Glutamatergic neuron (in vitro differentiated cells): ENCODE data around the gene MAP1LC3C. TPM values are rescaled to one million over a fixed set of nuclear protein-coding genes. Genes with fewer than 3 reads are reported as not detected.
A peak's percentile ranks its signal among the peaks of the same experiment; 100 is the strongest.

Source experiments
- DNase-seq: peaks from one replicate; pipeline ENCODE4 v3.0.0; 2022
- H3K27ac Mint-ChIP-seq: one replicate; pipeline ENCODE4 v1.8.0; 2020; ENCODE audit warnings: mild to moderate bottlenecking, mixed read lengths, inconsistent platforms; ENCODE audit not compliant: unreplicated experiment
- H3K27me3 Mint-ChIP-seq: one replicate; pipeline ENCODE4 v1.8.0; 2020; ENCODE audit warnings: mild to moderate bottlenecking, moderate library complexity, mixed read lengths, inconsistent platforms; ENCODE audit not compliant: unreplicated experiment
- H3K36me3 Mint-ChIP-seq: one replicate; pipeline ENCODE4 v1.8.0; 2020; ENCODE audit warnings: mild to moderate bottlenecking, mixed read lengths, inconsistent platforms; ENCODE audit not compliant: unreplicated experiment
- H3K4me1 Mint-ChIP-seq: one replicate; pipeline ENCODE4 v1.8.0; 2020; ENCODE audit warnings: mild to moderate bottlenecking, low read depth, mixed read lengths, inconsistent platforms; ENCODE audit not compliant: unreplicated experiment
- H3K4me3 Mint-ChIP-seq: one replicate; pipeline ENCODE4 v1.8.0; 2020; ENCODE audit warnings: mild to moderate bottlenecking, mixed read lengths, inconsistent platforms; ENCODE audit not compliant: unreplicated experiment
- H3K9me3 Mint-ChIP-seq: one replicate; pipeline ENCODE4 v1.8.0; 2020; ENCODE audit warnings: mild to moderate bottlenecking, moderate library complexity, mixed read lengths, inconsistent platforms; ENCODE audit not compliant: unreplicated experiment
- CTCF ChIP-seq: fragments of 200-600 bp; sonication (generic); IDR thresholded peaks from one replicate; pipeline ENCODE4 v1.5.0; 2021; ENCODE audit not compliant: partially characterized antibody, unreplicated experiment
- long read RNA-seq: library from polyadenylated mRNA; unstranded; transcript quantifications from one replicate; pipeline ENCODE4 v2.0.0, GENCODE V29; 2020; ENCODE audit not compliant: unreplicated experiment
- total RNA-seq: library from RNA; stranded (reverse); fragmentation: NEBNext Ultra II Directional; extraction: Animal tissue kit (Norgen Biotek cat#: 25700); gene quantifications from one replicate; pipeline ENCODE4 v1.2.1, GENCODE V29; 2021; ENCODE audit not compliant: unreplicated experiment

Gene MAP1LC3C
- total RNA-seq, result 0.49 TPM
- long read RNA-seq, partial matches to known transcripts, result 0 of 2 reads
- long read RNA-seq, other reads (novel, unspliced or antisense), result 0 of 2 reads

DNA sequence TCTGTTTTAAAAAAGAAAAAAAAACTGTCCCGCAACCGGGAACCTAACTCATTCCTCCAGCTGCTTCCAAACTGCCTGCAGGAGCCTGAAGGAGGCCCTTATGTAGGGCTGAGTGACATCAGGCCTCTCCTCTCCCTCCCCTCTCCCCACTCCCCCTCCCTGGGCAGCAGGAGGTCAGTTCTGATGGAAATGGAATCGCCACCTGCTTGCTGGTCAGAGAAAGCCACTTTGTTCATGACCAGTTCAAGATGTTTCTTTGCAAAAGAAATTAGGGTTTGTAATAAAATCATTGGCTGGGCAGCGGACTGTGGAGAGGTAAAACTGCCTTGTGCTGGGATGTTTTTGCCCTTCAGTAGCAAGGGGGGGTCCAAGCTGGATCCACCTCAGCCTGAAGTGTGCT is at the start of gene MAP1LC3C:
TSS of gene MAP1LC3C (minus strand) at position 73 of the 400 bp plus-strand sequence. CDS start 90 bp downstream, outside the sequence.
- H3K27me3 Mint-ChIP-seq, result peaks cover 3% of the 10 kb centered on the region
- peak; percentile 32 for DNase-seq
- no peak for TF ChIP-seq CTCF
- no peak within 1 kb of the TSS for H3K27ac Mint-ChIP-seq
- H3K9me3 Mint-ChIP-seq, result peaks cover 5% of the 10 kb centered on the region
- H3K4me3 Mint-ChIP-seq, result peak within 1 kb of the TSS; percentile 72
- no peaks in the 10 kb centered on the region for H3K36me3 Mint-ChIP-seq
- peaks cover 13% of the 10 kb centered on the region for H3K4me1 Mint-ChIP-seq

DNA sequence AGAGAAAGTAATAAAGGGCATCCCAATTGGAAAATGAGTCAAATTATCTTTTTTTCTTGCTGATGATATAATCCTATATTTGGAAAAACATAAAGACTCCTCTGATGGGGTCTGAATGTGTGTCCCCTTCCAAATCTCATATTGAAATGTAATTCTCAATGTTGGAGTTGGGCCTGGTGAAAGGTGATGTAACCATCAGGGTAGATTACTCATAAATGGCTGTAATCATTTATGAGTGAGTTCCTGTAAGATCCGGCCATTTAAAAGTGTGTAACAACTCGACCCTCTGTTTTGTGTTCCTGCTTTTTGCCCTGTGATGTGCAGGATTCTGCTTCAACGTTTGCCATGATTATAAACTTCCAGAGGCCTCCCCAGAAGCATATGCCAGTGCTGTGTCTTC is 44.3 kb upstream of the MAP1LC3C start:
- no peaks in the 10 kb centered on the region for H3K4me1 Mint-ChIP-seq
- H3K9me3 Mint-ChIP-seq, result peaks cover 2% of the 10 kb centered on the region
- H3K4me3 Mint-ChIP-seq, result no peak overlapping the region
- no peaks in the 10 kb centered on the region for H3K27me3 Mint-ChIP-seq
- no peaks in the 10 kb centered on the region for H3K36me3 Mint-ChIP-seq
- no peak for TF ChIP-seq CTCF
- H3K27ac Mint-ChIP-seq, result no peak overlapping the region
- no peak for DNase-seq

- Mint-ChIP-seq H3K9me3 (no peaks in the 10 kb centered on the region), H3K27me3 (peaks cover 2% of the 10 kb centered on the region), H3K36me3 (peaks cover 5% of the 10 kb centered on the region), H3K4me3 (no peak overlapping the region), H3K4me1 (no peaks in the 10 kb centered on the region), H3K27ac (no peak overlapping the region)
- no peak for TF ChIP-seq CTCF
- no peak for DNase-seq
Measured at GRCh38 chr1:242034392-242034791, 35.5 kb upstream of the MAP1LC3C start.

GRCh38 chr1:242033447-242033846 is 34.5 kb upstream of the MAP1LC3C start:
- H3K9me3 Mint-ChIP-seq, result no peaks in the 10 kb centered on the region
- H3K36me3 Mint-ChIP-seq, result peaks cover 5% of the 10 kb centered on the region
- H3K4me1 Mint-ChIP-seq, result no peaks in the 10 kb centered on the region
- no peak for TF ChIP-seq CTCF
- H3K27ac Mint-ChIP-seq, result no peak overlapping the region
- H3K4me3 Mint-ChIP-seq, result no peak overlapping the region
- no peak for DNase-seq
- peaks cover 2% of the 10 kb centered on the region for H3K27me3 Mint-ChIP-seq

GRCh38 chr1:242030071-242030470 is 31.2 kb upstream of the MAP1LC3C start:
- Mint-ChIP-seq H3K36me3 (peaks cover 5% of the 10 kb centered on the region), H3K9me3 (no peaks in the 10 kb centered on the region), H3K27me3 (peaks cover 2% of the 10 kb centered on the region), H3K4me1 (peaks cover 3% of the 10 kb centered on the region), H3K27ac (no peak overlapping the region), H3K4me3 (no peak overlapping the region)
- DNase-seq, result no peak
- no peak for TF ChIP-seq CTCF
